ENCODE results near the gene OPTN. TPM values are rescaled to one million over a fixed set of nuclear protein-coding genes. Genes with fewer than 3 reads are reported as not detected.

The OPTN gene
- total RNA-seq, 4 donors from 2014 or later: 69.0 to 103 (median 82.2) TPM

DNA sequence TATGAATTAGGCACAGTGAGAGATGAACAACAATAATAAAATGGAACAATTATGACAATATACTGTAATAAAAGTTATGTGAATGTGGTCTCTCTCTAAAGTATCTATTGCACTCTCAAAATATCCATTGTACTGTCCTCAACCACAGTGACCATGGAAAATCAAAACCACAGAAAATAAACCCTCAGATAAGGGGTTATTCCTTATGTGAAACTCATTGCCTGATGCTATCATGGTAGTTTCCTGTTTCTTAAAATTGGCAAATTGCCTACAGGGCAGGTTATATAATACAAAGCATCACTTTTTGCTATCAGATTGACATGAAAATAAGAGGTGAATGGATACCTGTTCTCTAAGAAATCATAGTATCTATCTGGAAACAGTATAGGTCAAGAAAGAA lies 65.2 kb downstream of the OPTN start:
- no peak overlapping the region for H3K4me3 ChIP-seq
- H3K9me3 ChIP-seq: no peaks in the 10 kb centered on the region
- H3K4me1 ChIP-seq: peaks cover 0 to 18% (median 11%) of the 10 kb centered on the region in 3 donors
- no peak for ATAC-seq
- H3K27me3 ChIP-seq: no peaks in the 10 kb centered on the region
- no peak overlapping the region for H3K27ac ChIP-seq
- H3K36me3 ChIP-seq: no peaks in the 10 kb centered on the region
- no peak for TF ChIP-seq EP300 (IDR thresholded peaks at IDR 0.05)
- TF ChIP-seq POLR2AphosphoS5 (IDR thresholded peaks at IDR 0.05): no peak
- TF ChIP-seq POLR2A (IDR thresholded peaks at IDR 0.05): no peak
- TF ChIP-seq, protein P1, sequence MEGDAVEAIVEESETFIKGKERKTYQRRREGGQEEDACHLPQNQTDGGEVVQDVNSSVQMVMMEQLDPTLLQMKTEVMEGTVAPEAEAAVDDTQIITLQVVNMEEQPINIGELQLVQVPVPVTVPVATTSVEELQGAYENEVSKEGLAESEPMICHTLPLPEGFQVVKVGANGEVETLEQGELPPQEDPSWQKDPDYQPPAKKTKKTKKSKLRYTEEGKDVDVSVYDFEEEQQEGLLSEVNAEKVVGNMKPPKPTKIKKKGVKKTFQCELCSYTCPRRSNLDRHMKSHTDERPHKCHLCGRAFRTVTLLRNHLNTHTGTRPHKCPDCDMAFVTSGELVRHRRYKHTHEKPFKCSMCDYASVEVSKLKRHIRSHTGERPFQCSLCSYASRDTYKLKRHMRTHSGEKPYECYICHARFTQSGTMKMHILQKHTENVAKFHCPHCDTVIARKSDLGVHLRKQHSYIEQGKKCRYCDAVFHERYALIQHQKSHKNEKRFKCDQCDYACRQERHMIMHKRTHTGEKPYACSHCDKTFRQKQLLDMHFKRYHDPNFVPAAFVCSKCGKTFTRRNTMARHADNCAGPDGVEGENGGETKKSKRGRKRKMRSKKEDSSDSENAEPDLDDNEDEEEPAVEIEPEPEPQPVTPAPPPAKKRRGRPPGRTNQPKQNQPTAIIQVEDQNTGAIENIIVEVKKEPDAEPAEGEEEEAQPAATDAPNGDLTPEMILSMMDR (IDR thresholded peaks at IDR 0.05): no peak

DNA sequence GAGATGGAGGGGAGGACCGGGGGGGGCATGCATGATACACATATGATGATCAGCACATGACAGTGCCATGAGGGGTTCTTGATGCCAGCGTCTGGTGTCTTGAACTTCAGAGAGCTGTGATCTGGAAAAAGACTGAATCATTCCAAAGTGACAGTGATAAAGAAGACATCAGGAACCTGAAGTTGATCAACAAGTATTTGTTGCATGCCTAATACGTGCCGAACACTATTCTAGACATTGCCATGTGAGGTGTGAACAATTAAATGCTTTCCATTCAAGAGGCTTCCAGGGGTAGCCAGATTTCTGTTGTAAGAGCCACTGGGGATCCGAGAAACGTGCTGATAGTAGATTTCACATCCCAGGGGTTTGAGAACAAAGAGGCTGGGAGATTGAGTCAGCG lies 67.6 kb downstream of the OPTN start:
- Histone ChIP-seq H3K36me3 (no peaks in the 10 kb centered on the region), H3K4me3 (no peak overlapping the region), H3K9me3 (no peaks in the 10 kb centered on the region), H3K27ac (no peak overlapping the region), H3K27me3 (no peaks in the 10 kb centered on the region), H3K4me1 (no peaks in the 10 kb centered on the region)
- 79% methylated on average over 5 to 6 of the region's 7 CpGs for WGBS, 2 donors (ENCODE audit: low coverage in 1 of 2)
- TF ChIP-seq EP300 (IDR thresholded peaks at IDR 0.05): no peak
- TF ChIP-seq, protein P1 (IDR thresholded peaks at IDR 0.05): no peak
- no peak for TF ChIP-seq POLR2AphosphoS5 (IDR thresholded peaks at IDR 0.05)
- no peak for TF ChIP-seq POLR2A (IDR thresholded peaks at IDR 0.05)
- no peak for ATAC-seq

DNA sequence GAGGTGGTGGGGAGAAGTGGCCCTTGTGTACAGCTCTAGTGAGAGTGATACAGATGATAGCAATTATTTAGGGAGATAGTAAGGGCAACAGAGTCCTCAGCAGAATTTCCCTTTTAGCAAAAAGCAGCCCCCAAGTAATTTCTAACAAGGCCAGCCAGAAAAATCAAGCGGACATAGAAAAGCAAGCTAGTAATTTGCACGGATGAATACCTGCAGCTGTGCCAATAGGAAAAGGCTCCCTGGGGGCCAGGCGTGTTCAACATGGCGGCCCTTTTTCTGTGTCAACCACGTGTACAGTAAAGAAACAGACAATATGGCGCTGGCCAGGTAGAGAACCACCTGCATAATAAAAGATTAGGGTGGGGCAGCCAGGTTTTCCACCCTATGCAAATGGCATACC lies 68.8 kb downstream of the OPTN start:
- 87% methylated on average over 4 of the region's 6 CpGs; no CpG with 5 or more reads in 1 of the 2 donors for WGBS, 2 donors (ENCODE audit: low coverage in 1 of 2)
- H3K36me3 ChIP-seq: no peaks in the 10 kb centered on the region
- no peaks in the 10 kb centered on the region for H3K4me1 ChIP-seq
- H3K4me3 ChIP-seq: no peak overlapping the region
- ATAC-seq: no peak
- H3K9me3 ChIP-seq: no peaks in the 10 kb centered on the region
- no peaks in the 10 kb centered on the region for H3K27me3 ChIP-seq
- no peak overlapping the region for H3K27ac ChIP-seq
- TF ChIP-seq, protein P1 (IDR thresholded peaks at IDR 0.05): no peak
- no peak for TF ChIP-seq POLR2AphosphoS5 (IDR thresholded peaks at IDR 0.05)
- no peak for TF ChIP-seq EP300 (IDR thresholded peaks at IDR 0.05)
- no peak for TF ChIP-seq POLR2A (IDR thresholded peaks at IDR 0.05)

DNA sequence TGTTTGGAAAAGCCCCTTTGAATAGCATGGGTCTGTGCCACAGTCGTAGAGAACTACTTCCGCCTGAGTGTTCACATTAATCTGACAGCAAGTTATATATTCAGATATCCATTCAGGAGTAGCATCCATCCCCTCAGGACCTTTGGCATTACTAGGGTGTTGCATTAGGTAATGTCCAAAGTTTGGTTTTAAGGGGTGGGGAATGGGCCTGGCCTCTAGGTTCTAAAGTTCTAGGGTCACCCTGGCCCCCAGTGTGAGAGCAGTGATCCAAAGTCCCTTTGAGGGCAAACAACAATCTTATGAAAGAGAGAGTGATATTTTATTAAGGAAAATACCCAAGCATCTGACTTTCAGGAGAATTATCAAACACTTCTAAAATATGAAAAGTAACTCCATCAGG lies 73.7 kb downstream of the OPTN start:
- H3K27ac ChIP-seq: no peak overlapping the region
- no peaks in the 10 kb centered on the region for H3K4me1 ChIP-seq
- no peaks in the 10 kb centered on the region for H3K36me3 ChIP-seq
- TF ChIP-seq, protein P1 (IDR thresholded peaks at IDR 0.05): no peak
- TF ChIP-seq EP300 (IDR thresholded peaks at IDR 0.05) (no peak), POLR2AphosphoS5 (IDR thresholded peaks at IDR 0.05) (no peak), POLR2A (IDR thresholded peaks at IDR 0.05) (no peak)
- no peaks in the 10 kb centered on the region for H3K9me3 ChIP-seq
- 83 to 100% methylated on average over 2 of the region's 2 CpGs for WGBS, 2 donors (ENCODE audit: low coverage in 1 of 2)
- no peak for ATAC-seq
- no peaks in the 10 kb centered on the region for H3K27me3 ChIP-seq
- no peak overlapping the region for H3K4me3 ChIP-seq

DNA sequence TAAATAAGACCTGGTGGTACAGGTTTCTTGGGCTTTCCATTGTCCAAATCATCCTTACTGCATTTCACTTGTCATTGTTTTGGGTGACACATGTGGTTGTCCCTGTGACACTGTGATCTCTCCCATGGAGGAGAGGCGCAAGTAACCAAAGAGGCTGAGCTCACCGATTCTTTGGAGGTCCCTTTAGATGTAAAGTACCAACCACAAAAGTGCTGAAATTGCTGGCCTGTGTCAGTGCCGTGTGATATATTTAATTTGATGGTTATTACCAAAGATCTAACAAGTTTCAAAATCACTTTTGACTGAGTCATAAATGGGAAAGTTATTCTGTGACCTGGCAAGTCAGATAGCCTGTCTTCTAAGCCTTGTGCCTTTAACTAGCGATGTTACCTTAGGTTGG lies 80.8 kb downstream of the OPTN start:
- no peaks in the 10 kb centered on the region for H3K36me3 ChIP-seq
- H3K9me3 ChIP-seq: no peaks in the 10 kb centered on the region
- no peaks in the 10 kb centered on the region for H3K27me3 ChIP-seq
- ATAC-seq: no peak
- H3K4me1 ChIP-seq: peaks cover 0 to 8% (median 0%) of the 10 kb centered on the region in 3 donors
- H3K4me3 ChIP-seq: no peak overlapping the region
- 100% methylated on average over 2 of the region's 4 CpGs for WGBS, 2 donors (ENCODE audit: low coverage in 1 of 2)
- no peak for TF ChIP-seq POLR2AphosphoS5 (IDR thresholded peaks at IDR 0.05)
- TF ChIP-seq POLR2A (IDR thresholded peaks at IDR 0.05): no peak
- TF ChIP-seq EP300 (IDR thresholded peaks at IDR 0.05): no peak
- TF ChIP-seq, protein P1 (IDR thresholded peaks at IDR 0.05): no peak
- no peak overlapping the region for H3K27ac ChIP-seq

Measured in gastroesophageal sphincter (tissue), 4 donors.